ENCODE measurements around the gene APMAP.

APMAP gene

GRCh38 chr20:24960861-24961260, 31.7 kb downstream of the APMAP start:
- DNase-seq (ENCODE audit: extremely low read depth, insufficient read length) = no peak
- peaks cover 22% of the 10 kb centered on the region for H3K36me3 ChIP-seq (ENCODE audit: control insufficient read depth, insufficient read depth, low read length)
- no peaks in the 10 kb centered on the region for H3K27me3 ChIP-seq (replicated peaks; ENCODE audit: control insufficient read depth, insufficient read depth, low read length)
- no peak for TF ChIP-seq CTCF (IDR thresholded peaks at IDR 0.05; ENCODE audit: insufficient read depth, low read length, poor library complexity, severe bottlenecking)
- H3K4me3 ChIP-seq (replicated peaks; ENCODE audit: low read depth, low read length) = no peak overlapping the region

- H3K4me3 ChIP-seq (replicated peaks; ENCODE audit: low read depth, low read length) = no peak overlapping the region
- no peak for TF ChIP-seq CTCF (IDR thresholded peaks at IDR 0.05; ENCODE audit: insufficient read depth, low read length, poor library complexity, severe bottlenecking)
- no peaks in the 10 kb centered on the region for H3K27me3 ChIP-seq (replicated peaks; ENCODE audit: control insufficient read depth, insufficient read depth, low read length)
- H3K36me3 ChIP-seq (ENCODE audit: control insufficient read depth, insufficient read depth, low read length) = peaks cover 22% of the 10 kb centered on the region
- no peak for DNase-seq (ENCODE audit: extremely low read depth, insufficient read length)
Observed at GRCh38 chr20:24960302-24960801, 32.2 kb downstream of the APMAP start.

GRCh38 chr20:24959591-24960301, 32.8 kb downstream of the APMAP start:
- Histone ChIP-seq H3K36me3 (ENCODE audit: control insufficient read depth, insufficient read depth, low read length) (peaks cover 21% of the 10 kb centered on the region), H3K4me3 (replicated peaks; ENCODE audit: low read depth, low read length) (no peak overlapping the region), H3K27me3 (replicated peaks; ENCODE audit: control insufficient read depth, insufficient read depth, low read length) (no peaks in the 10 kb centered on the region)
- DNase-seq (ENCODE audit: extremely low read depth, insufficient read length) = no peak
- no peak for TF ChIP-seq CTCF (IDR thresholded peaks at IDR 0.05; ENCODE audit: insufficient read depth, low read length, poor library complexity, severe bottlenecking)

- H3K4me3 ChIP-seq (replicated peaks; ENCODE audit: low read depth, low read length) = no peak overlapping the region
- no peak for DNase-seq (ENCODE audit: extremely low read depth, insufficient read length)
- H3K36me3 ChIP-seq (ENCODE audit: control insufficient read depth, insufficient read depth, low read length) = peaks cover 16% of the 10 kb centered on the region
- no peak for TF ChIP-seq CTCF (IDR thresholded peaks at IDR 0.05; ENCODE audit: insufficient read depth, low read length, poor library complexity, severe bottlenecking)
- no peaks in the 10 kb centered on the region for H3K27me3 ChIP-seq (replicated peaks; ENCODE audit: control insufficient read depth, insufficient read depth, low read length)
Observed at GRCh38 chr20:24958506-24959385, 33.8 kb downstream of the APMAP start.

- TF ChIP-seq CTCF (IDR thresholded peaks at IDR 0.05; ENCODE audit: insufficient read depth, low read length, poor library complexity, severe bottlenecking) = no peak
- peaks cover 10% of the 10 kb centered on the region for H3K36me3 ChIP-seq (ENCODE audit: control insufficient read depth, insufficient read depth, low read length)
- no peak overlapping the region for H3K4me3 ChIP-seq (replicated peaks; ENCODE audit: low read depth, low read length)
- no peaks in the 10 kb centered on the region for H3K27me3 ChIP-seq (replicated peaks; ENCODE audit: control insufficient read depth, insufficient read depth, low read length)
- DNase-seq (ENCODE audit: extremely low read depth, insufficient read length) = no peak
Observed at GRCh38 chr20:24957326-24958016, 35.1 kb downstream of the APMAP start.
